GM23338 (cell line): ENCODE data around the gene PPP1R12C.

Experiments
- CREB1 ChIP-seq: fragments of 250-450 bp; sonication (Bioruptor Pico); IDR thresholded peaks from 2 replicates; pipeline ENCODE4 v1.5.0; 2020; ENCODE audit warnings: low read depth, mild to moderate bottlenecking, moderate library complexity
- TF ChIP-seq, protein P1 (sequence below), 2 experiments: fragments of 200-600 bp in 1 of 2; sonication (generic) in 1 of 2; conservative IDR thresholded peaks; 2 replicates each; pipeline versions ENCODE4 v1.5.1 to v1.6.1; 2016 to 2017; ENCODE audit warnings: antibody characterized with exemption in 2 of 2, low read depth in 2 of 2, mild to moderate bottlenecking in 2 of 2, moderate library complexity in 1 of 2
- TF ChIP-seq, protein P2 (sequence below): IDR thresholded peaks from one replicate; pipeline ENCODE4 v1.6.1; 2018; ENCODE audit warnings: antibody characterized with exemption; ENCODE audit not compliant: unreplicated experiment

DNA sequence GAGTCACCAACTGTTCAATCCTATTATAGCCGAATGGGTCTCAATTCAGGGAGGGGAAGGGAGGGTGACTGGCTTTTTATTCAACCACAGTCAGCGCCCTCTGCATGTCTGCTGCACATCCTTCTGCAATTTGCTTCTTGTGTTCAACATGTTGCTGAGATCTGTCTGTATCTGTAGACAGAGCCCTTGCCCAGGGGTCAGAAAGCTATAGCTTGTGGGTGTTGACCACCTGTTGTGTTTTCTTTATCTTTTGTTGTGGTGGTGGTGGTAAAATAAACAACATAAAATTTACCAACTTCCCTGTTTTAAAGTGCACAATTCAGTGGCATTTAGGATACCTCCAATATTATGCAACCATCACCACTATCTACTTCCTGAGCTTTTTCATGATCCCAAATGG is 12.2 kb downstream of the PPP1R12C start:
- TF ChIP-seq CREB1 (CRISPR knock-in tag): no peak
- TF ChIP-seq, protein P1, sequence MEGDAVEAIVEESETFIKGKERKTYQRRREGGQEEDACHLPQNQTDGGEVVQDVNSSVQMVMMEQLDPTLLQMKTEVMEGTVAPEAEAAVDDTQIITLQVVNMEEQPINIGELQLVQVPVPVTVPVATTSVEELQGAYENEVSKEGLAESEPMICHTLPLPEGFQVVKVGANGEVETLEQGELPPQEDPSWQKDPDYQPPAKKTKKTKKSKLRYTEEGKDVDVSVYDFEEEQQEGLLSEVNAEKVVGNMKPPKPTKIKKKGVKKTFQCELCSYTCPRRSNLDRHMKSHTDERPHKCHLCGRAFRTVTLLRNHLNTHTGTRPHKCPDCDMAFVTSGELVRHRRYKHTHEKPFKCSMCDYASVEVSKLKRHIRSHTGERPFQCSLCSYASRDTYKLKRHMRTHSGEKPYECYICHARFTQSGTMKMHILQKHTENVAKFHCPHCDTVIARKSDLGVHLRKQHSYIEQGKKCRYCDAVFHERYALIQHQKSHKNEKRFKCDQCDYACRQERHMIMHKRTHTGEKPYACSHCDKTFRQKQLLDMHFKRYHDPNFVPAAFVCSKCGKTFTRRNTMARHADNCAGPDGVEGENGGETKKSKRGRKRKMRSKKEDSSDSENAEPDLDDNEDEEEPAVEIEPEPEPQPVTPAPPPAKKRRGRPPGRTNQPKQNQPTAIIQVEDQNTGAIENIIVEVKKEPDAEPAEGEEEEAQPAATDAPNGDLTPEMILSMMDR (conservative IDR thresholded peaks at IDR 0.05; ENCODE audit: low read depth in 2 of 2): no peak
- TF ChIP-seq, protein P2, sequence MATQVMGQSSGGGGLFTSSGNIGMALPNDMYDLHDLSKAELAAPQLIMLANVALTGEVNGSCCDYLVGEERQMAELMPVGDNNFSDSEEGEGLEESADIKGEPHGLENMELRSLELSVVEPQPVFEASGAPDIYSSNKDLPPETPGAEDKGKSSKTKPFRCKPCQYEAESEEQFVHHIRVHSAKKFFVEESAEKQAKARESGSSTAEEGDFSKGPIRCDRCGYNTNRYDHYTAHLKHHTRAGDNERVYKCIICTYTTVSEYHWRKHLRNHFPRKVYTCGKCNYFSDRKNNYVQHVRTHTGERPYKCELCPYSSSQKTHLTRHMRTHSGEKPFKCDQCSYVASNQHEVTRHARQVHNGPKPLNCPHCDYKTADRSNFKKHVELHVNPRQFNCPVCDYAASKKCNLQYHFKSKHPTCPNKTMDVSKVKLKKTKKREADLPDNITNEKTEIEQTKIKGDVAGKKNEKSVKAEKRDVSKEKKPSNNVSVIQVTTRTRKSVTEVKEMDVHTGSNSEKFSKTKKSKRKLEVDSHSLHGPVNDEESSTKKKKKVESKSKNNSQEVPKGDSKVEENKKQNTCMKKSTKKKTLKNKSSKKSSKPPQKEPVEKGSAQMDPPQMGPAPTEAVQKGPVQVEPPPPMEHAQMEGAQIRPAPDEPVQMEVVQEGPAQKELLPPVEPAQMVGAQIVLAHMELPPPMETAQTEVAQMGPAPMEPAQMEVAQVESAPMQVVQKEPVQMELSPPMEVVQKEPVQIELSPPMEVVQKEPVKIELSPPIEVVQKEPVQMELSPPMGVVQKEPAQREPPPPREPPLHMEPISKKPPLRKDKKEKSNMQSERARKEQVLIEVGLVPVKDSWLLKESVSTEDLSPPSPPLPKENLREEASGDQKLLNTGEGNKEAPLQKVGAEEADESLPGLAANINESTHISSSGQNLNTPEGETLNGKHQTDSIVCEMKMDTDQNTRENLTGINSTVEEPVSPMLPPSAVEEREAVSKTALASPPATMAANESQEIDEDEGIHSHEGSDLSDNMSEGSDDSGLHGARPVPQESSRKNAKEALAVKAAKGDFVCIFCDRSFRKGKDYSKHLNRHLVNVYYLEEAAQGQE: no peak
